Esophagus squamous epithelium (tissue), 4 donors: Measurements from ENCODE around the gene GALNT6.

Experiments used
- CTCF ChIP-seq, 6 experiments: fragments of 450-650 bp in 4 of 6; fragments of 200-600 bp in 2 of 6; sonication (generic) in 2 of 6; IDR thresholded peaks; one replicate each; pipeline ENCODE4 v1.5.1; 2016 to 2019; ENCODE audit warnings: antibody characterized with exemption in 6 of 6, mild to moderate bottlenecking in 4 of 6, moderate library complexity in 4 of 6
- POLR2A ChIP-seq, 4 donors: fragments of 450-650 bp; IDR thresholded peaks; one replicate each; pipeline ENCODE4 v1.6.1; 2017; ENCODE audit warnings: antibody characterized with exemption in 4 of 4, mild to moderate bottlenecking in 4 of 4, moderate library complexity in 3 of 4

GRCh38 chr12:51322452-51322851, 68.8 kb downstream of the GALNT6 start:
- TF ChIP-seq CTCF (IDR thresholded peaks at IDR 0.05) (no peak), POLR2A (IDR thresholded peaks at IDR 0.05) (no peak)
